Muscle of leg (tissue), 11 donors: ENCODE measurements around the gene B4GALNT3. TPM values are rescaled to one million over a fixed set of nuclear protein-coding genes. Genes with fewer than 3 reads are reported as not detected.
A peak's percentile ranks its signal among the peaks of the same experiment; 100 is the strongest.
"Not testable (repeated sequence)": the region's sequence is repeated elsewhere in the genome, so short reads cannot be mapped to it uniquely, and the experiment has no call there.

Source experiments
- DNase-seq: peaks from one replicate; pipeline ENCODE4 v3.0.0; 2013
- H3K27ac ChIP-seq: one replicate; pipeline ENCODE4 v1.5.1; 2013; ENCODE audit warnings: mild to moderate bottlenecking, low read length, control low read depth
- H3K27me3 ChIP-seq: one replicate; pipeline ENCODE4 v1.6.1; 2013; ENCODE audit warnings: low read length; ENCODE audit not compliant: control insufficient read depth, insufficient read depth
- H3K36me3 ChIP-seq: one replicate; pipeline ENCODE4 v1.6.1; 2013; ENCODE audit warnings: low read length; ENCODE audit not compliant: control insufficient read depth, insufficient read depth
- H3K4me1 ChIP-seq: one replicate; pipeline ENCODE4 v1.6.1; 2013; ENCODE audit warnings: low read length; ENCODE audit not compliant: control insufficient read depth, insufficient read depth
- H3K4me3 ChIP-seq: one replicate; pipeline ENCODE4 v1.5.1; 2013; ENCODE audit warnings: low read length, control low read depth
- H3K9me3 ChIP-seq: replicated peaks from 2 replicates; pipeline ENCODE4 v1.6.1; 2013; ENCODE audit warnings: low read depth, low read length; ENCODE audit not compliant: control insufficient read depth
- WGBS: methylation state at CpG from one replicate; pipeline ENCODE4 v1.1.5; 2013; ENCODE audit warnings: missing lambda C conversion rate; ENCODE audit not compliant: insufficient coverage; 5-methylcytosine and 5-hydroxymethylcytosine counted together
- polyA plus RNA-seq, 8 donors: library from polyadenylated mRNA; unstranded; fragments of 120-200 nt; gene quantifications; one replicate each; pipeline versions ENCODE4 v1.2.1 to v1.2.3, GENCODE V29; 2013; ENCODE audit warnings: inconsistent platforms in 1 of 8, low replicate concordance in 1 of 8; ENCODE audit not compliant: insufficient read length in 8 of 8, insufficient read depth in 1 of 8
- total RNA-seq: library from RNA; stranded (reverse); fragments of 120-200 nt; gene quantifications from one replicate; pipeline ENCODE4 v1.2.4, GENCODE V29; 2013

Gene B4GALNT3
- total and polyA plus RNA-seq, 9 donors, result 6.0 to 12.4 (median 9.1) TPM

GRCh38 chr12:572532-572899 lies 112.8 kb downstream of the B4GALNT3 start:
- 93% methylated on average over 2 of the region's 3 CpGs for WGBS
- no peaks in the 10 kb centered on the region for H3K36me3 ChIP-seq
- no peak for DNase-seq
- no peaks in the 10 kb centered on the region for H3K9me3 ChIP-seq
- H3K27me3 ChIP-seq, result no peaks in the 10 kb centered on the region
- peaks cover 45% of the 10 kb centered on the region for H3K4me1 ChIP-seq
- H3K4me3 ChIP-seq, result no peak overlapping the region
- H3K27ac ChIP-seq, result no peak overlapping the region

- no peaks in the 10 kb centered on the region for H3K9me3 ChIP-seq
- H3K27ac ChIP-seq, result no peak overlapping the region
- WGBS, result 95% methylated on average over 4 of the region's 5 CpGs
- DNase-seq, result no peak
- no peaks in the 10 kb centered on the region for H3K36me3 ChIP-seq
- H3K4me1 ChIP-seq, result peaks cover 45% of the 10 kb centered on the region
- H3K4me3 ChIP-seq, result no peak overlapping the region
- no peaks in the 10 kb centered on the region for H3K27me3 ChIP-seq
Observed at GRCh38 chr12:573232-573631, 113.5 kb downstream of the B4GALNT3 start.

- Histone ChIP-seq H3K4me3 (no peak overlapping the region), H3K36me3 (no peaks in the 10 kb centered on the region), H3K27me3 (no peaks in the 10 kb centered on the region), H3K9me3 (no peaks in the 10 kb centered on the region), H3K27ac (no peak overlapping the region), H3K4me1 (peaks cover 42% of the 10 kb centered on the region)
- WGBS, result 49% methylated on average over 3 of the region's 3 CpGs
- no peak for DNase-seq
Observed at GRCh38 chr12:574475-575128, 114.9 kb downstream of the B4GALNT3 start.

GRCh38 chr12:575129-575502 lies 115.4 kb downstream of the B4GALNT3 start:
- Histone ChIP-seq H3K36me3 (no peaks in the 10 kb centered on the region), H3K4me3 (no peak overlapping the region), H3K27me3 (no peaks in the 10 kb centered on the region), H3K9me3 (no peaks in the 10 kb centered on the region), H3K4me1 (peaks cover 37% of the 10 kb centered on the region), H3K27ac (no peak overlapping the region)
- WGBS, result 73% methylated on average over 7 of the region's 7 CpGs
- DNase-seq, result peak; percentile 35

- peak; percentile 91 for DNase-seq
- no peaks in the 10 kb centered on the region for H3K9me3 ChIP-seq
- WGBS, result 6% methylated on average over 33 of the region's 39 CpGs
- peaks cover 28% of the 10 kb centered on the region for H3K4me1 ChIP-seq
- H3K4me3 ChIP-seq, result no peak overlapping the region
- H3K36me3 ChIP-seq, result no peaks in the 10 kb centered on the region
- no peaks in the 10 kb centered on the region for H3K27me3 ChIP-seq
- H3K27ac ChIP-seq, result peak overlapping the region; percentile 70
Observed at GRCh38 chr12:575948-576614, 116.3 kb downstream of the B4GALNT3 start.

GRCh38 chr12:576615-577110 lies 116.9 kb downstream of the B4GALNT3 start:
- Histone ChIP-seq H3K4me3 (no peak overlapping the region), H3K36me3 (no peaks in the 10 kb centered on the region)

GRCh38 chr12:577994-578747 lies 118.4 kb downstream of the B4GALNT3 start:
- 70% methylated on average over 10 of the region's 19 CpGs for WGBS
- H3K4me1 ChIP-seq, result peaks cover 26% of the 10 kb centered on the region
- not testable (repeated sequence) for H3K9me3 ChIP-seq, H3K27ac ChIP-seq, H3K4me3 ChIP-seq, DNase-seq, H3K27me3 ChIP-seq, H3K36me3 ChIP-seq

More at GRCh38 chr12:576615-577110, 116.9 kb downstream of the B4GALNT3 start:
- peaks cover 26% of the 10 kb centered on the region for H3K4me1 ChIP-seq
- no peaks in the 10 kb centered on the region for H3K27me3 ChIP-seq
- 82% methylated on average over 10 of the region's 14 CpGs for WGBS
- no peaks in the 10 kb centered on the region for H3K9me3 ChIP-seq
- DNase-seq, result no peak
- peak overlapping the region; percentile 70 for H3K27ac ChIP-seq

- WGBS, result no CpG with 5 or more reads among the region's 7 CpGs
- peak; percentile 37 for DNase-seq
- H3K36me3 ChIP-seq, result no peaks in the 10 kb centered on the region
- no peak overlapping the region for H3K27ac ChIP-seq
- no peaks in the 10 kb centered on the region for H3K9me3 ChIP-seq
- no peaks in the 10 kb centered on the region for H3K27me3 ChIP-seq
- H3K4me3 ChIP-seq, result no peak overlapping the region
- H3K4me1 ChIP-seq, result peaks cover 30% of the 10 kb centered on the region
Observed at GRCh38 chr12:578748-579419, 119.1 kb downstream of the B4GALNT3 start.

GRCh38 chr12:579420-580110 lies 119.8 kb downstream of the B4GALNT3 start:
- no peak overlapping the region for H3K27ac ChIP-seq
- H3K36me3 ChIP-seq, result no peaks in the 10 kb centered on the region
- no peak overlapping the region for H3K4me3 ChIP-seq
- no peaks in the 10 kb centered on the region for H3K9me3 ChIP-seq
- peaks cover 30% of the 10 kb centered on the region for H3K4me1 ChIP-seq
- H3K27me3 ChIP-seq, result no peaks in the 10 kb centered on the region
- no peak for DNase-seq
- 40% methylated on average over 6 of the region's 9 CpGs for WGBS
